ENCODE measurements around the gene SH3BGRL3.
"Not testable (repeated sequence)": the region's sequence is repeated elsewhere in the genome, so short reads cannot be mapped to it uniquely, and the experiment has no call there.

Gene SH3BGRL3

GRCh38 chr1:26290882-26291261 is 11.0 kb downstream of the SH3BGRL3 start:
- no peak for DNase-seq (ENCODE audit: low read depth)

- DNase-seq (ENCODE audit: low read depth) = no peak
These were observed 11.5 kb downstream of the SH3BGRL3 start for GRCh38 chr1:26291433-26291832.

- DNase-seq (ENCODE audit: low read depth) = no peak
These were observed 12.1 kb downstream of the SH3BGRL3 start for GRCh38 chr1:26291939-26292338.

- not testable (repeated sequence) for DNase-seq (ENCODE audit: low read depth)
These were observed 12.8 kb downstream of the SH3BGRL3 start for GRCh38 chr1:26292735-26293134.

GRCh38 chr1:26293911-26294463 is 14.1 kb downstream of the SH3BGRL3 start:
- DNase-seq (ENCODE audit: low read depth) = no peak

- no peak for DNase-seq (ENCODE audit: low read depth)
These were observed 15.6 kb downstream of the SH3BGRL3 start for GRCh38 chr1:26295194-26296138.

- DNase-seq (ENCODE audit: low read depth) = no peak
These were observed 16.6 kb downstream of the SH3BGRL3 start for GRCh38 chr1:26296340-26297056.

- no peak for DNase-seq (ENCODE audit: low read depth)
These were observed 17.3 kb downstream of the SH3BGRL3 start for GRCh38 chr1:26297057-26297790.

GRCh38 chr1:26297791-26298124 is 17.9 kb downstream of the SH3BGRL3 start:
- DNase-seq (ENCODE audit: low read depth) = no peak

GRCh38 chr1:26300578-26301275 is 20.8 kb downstream of the SH3BGRL3 start:
- DNase-seq (ENCODE audit: low read depth) = no peak

- DNase-seq (ENCODE audit: low read depth) = no peak
These were observed 23.0 kb downstream of the SH3BGRL3 start for GRCh38 chr1:26302733-26303405.

- no peak for DNase-seq (ENCODE audit: low read depth)
These were observed 25.9 kb downstream of the SH3BGRL3 start for GRCh38 chr1:26305667-26306289.

- peak; percentile 76 for DNase-seq (ENCODE audit: low read depth)
These were observed 26.7 kb downstream of the SH3BGRL3 start, which contains the start of gene UBXN11 for GRCh38 chr1:26306290-26307229. TSS of gene UBXN11 (minus strand) at chr1:26306636. CDS start at chr1:26302883, 3,753 bp downstream.

GRCh38 chr1:26307363-26307781 is 27.5 kb downstream of the SH3BGRL3 start:
- DNase-seq (ENCODE audit: low read depth) = no peak

GRCh38 chr1:26307966-26308899 is 28.3 kb downstream of the SH3BGRL3 start:
- DNase-seq (ENCODE audit: low read depth) = not testable (repeated sequence)

GRCh38 chr1:26314501-26314900 is 34.6 kb downstream of the SH3BGRL3 start:
- no peak for DNase-seq (ENCODE audit: low read depth)

GRCh38 chr1:26315874-26316850 is 36.3 kb downstream of the SH3BGRL3 start:
- DNase-seq (ENCODE audit: low read depth) = no peak
